HG02610 (cell line): ENCODE measurements around the gene PLCG1.

Source experiments
- ATAC-seq: cut with Tn5 transposase; IDR thresholded peaks from one replicate; pipeline ENCODE4 v1.9.1; 2021; ENCODE audit warnings: mild to moderate bottlenecking, moderate library complexity; ENCODE audit not compliant: unreplicated experiment

PLCG1 gene

GRCh38 chr20:41204304-41205265, 67.2 kb downstream of the PLCG1 start:
- ATAC-seq = no peak

GRCh38 chr20:41205313-41205712, 68.0 kb downstream of the PLCG1 start:
- ATAC-seq = no peak

DNA sequence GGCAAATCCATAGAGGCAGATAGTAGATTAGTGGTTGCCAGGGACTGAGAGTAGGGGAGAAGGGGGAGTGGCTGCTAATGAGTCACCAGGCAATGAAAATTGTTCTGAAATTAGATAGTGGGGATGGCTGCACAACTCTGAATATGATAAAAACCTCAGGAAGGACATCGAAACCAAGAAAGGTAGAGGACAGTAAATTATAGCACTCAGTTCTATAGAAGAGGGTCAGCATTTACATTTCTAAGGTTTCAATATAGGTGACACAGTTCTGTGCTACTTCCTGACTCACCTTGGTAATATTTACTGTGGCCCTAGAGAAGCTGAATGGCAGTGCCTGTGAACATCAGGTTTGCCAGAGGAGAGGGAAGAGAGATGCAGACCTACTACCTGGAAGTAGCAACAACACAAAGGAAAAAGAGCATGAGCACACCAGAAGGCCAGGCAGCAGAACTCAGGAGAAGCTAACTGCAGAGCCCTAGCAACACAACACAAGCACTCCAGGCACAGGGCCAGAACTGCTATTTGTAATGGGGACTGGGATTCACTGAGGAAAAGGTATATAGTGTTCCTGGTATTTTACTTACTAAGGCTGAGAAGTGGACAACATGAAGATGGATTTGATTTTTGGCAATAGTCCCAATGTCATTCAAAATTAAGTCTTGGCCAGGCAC, 75.9 kb downstream of the PLCG1 start:
- ATAC-seq = no peak

- no peak for ATAC-seq
These were observed 76.9 kb downstream of the PLCG1 start for GRCh38 chr20:41214202-41214601.

DNA sequence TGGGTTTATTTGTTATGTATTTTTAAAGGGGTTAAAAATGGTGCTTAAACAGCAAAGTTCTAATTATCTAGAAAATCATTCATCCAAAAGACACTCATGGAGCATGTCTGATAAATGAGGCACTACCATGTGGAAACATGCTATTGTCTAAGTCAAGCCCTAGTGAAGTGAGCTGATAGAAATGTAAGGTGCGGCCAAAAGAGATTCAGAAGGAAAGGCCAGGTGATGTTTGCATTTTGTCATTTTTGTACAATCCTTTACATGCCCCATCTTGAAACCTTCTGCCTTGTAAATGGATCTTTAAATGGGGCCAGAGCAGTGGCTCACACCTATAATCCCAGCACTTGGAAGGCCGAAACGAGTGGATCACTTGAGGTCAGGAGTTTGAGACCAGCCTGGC, 77.3 kb downstream of the PLCG1 start:
- ATAC-seq = no peak

DNA sequence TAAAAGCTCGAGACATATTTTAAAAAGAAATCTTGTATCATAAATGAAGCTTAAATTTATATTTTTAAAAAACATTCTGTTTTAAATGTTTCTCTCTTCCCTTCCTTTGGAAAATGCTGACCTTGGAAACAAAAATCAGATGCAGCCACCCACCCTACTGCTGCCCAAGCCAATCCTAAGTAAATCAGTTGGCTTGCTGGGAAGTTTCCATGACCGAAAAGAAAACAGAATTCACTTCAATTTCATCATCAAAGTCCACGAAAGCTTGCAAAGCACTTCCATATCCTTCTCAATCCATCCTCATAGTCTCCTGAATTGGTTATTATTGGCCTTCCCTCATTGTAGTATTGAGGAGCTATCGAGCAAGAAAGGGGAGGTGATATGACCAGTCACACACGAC, 80.1 kb downstream of the PLCG1 start:
- ATAC-seq = no peak

DNA sequence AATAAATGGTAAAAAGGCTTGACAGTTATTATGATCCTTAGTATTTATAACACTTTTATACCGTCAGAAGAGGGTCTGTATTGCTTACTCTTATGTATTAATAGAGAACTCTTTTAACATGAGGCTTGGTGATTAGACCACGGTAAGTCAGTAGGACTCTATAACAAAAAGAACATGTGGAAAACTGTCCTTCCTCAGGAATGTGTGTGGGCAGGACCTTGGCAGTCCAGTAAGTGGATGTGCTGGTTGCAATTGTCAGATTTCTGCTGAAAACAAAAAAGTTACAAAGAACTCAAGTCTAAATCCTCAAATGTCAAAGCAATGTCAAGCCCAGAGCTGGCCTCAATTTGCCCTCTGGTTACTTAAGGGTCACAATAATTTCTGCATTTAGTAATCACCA, 81.1 kb downstream of the PLCG1 start:
- no peak for ATAC-seq

DNA sequence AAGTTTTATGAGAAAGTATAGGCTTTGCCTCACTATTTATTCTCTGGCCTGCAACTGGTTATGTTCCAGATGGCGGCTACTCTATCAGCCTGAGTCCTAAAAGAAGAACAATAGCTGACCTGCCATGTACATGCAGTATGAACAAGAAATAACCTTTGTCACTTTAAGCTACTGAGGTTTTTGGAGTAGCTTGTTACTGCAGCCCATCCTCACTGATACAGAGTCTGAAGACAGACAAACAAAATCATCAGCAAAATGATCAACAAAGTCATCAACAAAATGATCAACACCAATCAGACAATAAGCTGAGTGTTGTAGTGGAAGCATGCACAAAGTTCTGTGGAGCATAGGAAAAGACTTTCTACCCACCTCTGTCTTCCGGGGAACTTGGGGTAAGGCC, 82.5 kb downstream of the PLCG1 start:
- ATAC-seq = no peak

GRCh38 chr20:41221614-41222218, 84.4 kb downstream of the PLCG1 start:
- ATAC-seq = no peak

DNA sequence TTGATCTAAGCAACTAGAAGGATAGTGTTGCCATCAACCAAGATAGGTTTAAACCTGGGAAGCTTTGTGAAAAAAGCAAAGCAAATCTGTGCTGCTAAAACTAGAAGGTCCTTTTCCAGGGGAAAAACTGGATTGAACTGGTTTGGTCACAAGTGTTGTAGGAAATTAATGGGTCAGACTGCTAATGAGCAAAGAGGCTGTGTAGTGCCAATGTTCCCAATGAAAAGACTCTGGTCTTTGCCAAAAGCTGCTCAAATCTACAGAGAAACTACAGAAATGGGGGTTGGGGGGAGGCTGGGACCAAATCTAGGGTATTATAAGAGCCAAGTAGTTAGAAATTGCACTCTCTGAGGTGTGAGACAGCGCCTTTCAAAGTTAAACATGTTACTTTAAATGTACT, 85.0 kb downstream of the PLCG1 start:
- no peak for ATAC-seq

DNA sequence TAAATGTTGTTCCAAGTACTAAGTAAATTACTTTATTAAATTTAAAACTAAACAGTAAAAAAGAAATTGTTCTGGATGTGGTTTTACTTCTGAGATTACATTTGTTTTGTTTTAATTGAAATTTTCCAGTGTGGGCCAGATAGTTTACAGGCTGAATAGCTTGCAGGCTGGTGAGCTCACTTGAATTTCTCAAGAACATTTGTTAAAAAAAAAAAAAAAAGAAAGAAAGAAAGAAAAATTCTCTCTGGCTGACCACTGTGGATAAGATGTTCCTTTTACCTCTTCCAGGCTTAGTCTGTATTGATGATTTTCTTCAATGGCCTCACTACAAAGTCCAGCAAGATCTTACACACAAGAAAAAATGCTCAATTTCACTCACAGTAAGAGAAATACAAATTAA, 85.4 kb downstream of the PLCG1 start:
- ATAC-seq = no peak

GRCh38 chr20:41223112-41223511, 85.8 kb downstream of the PLCG1 start:
- no peak for ATAC-seq

- no peak for ATAC-seq
These were observed 86.9 kb downstream of the PLCG1 start for GRCh38 chr20:41224281-41224680.

- no peak for ATAC-seq
These were observed 87.7 kb downstream of the PLCG1 start for GRCh38 chr20:41225091-41225490.

DNA sequence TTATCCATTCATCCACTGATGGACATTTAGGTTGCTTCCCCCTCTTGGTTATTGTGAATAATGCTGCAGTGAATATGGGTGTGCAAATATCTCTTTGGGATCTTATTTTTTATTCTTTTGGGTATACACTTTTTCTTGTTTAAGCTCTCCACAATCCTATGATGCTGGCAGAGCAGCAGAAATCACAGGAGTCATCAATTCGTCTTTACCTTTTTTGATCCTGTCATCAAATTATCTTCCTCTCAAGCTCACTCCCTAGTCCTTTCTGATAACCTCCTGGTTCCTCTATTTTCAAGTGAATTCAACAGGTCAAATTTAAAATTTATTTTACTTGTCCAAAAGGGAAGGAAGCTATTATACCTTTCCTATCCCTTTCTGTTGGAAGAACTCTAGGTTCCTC, 89.1 kb downstream of the PLCG1 start:
- ATAC-seq = no peak
